ENCODE results near the gene PTGES3. TPM values are rescaled to one million over a fixed set of nuclear protein-coding genes. Genes with fewer than 3 reads are reported as not detected.

PTGES3 gene
- total and polyA plus RNA-seq, 2 experiments from 2014 or later = 334 to 442 TPM

DNA sequence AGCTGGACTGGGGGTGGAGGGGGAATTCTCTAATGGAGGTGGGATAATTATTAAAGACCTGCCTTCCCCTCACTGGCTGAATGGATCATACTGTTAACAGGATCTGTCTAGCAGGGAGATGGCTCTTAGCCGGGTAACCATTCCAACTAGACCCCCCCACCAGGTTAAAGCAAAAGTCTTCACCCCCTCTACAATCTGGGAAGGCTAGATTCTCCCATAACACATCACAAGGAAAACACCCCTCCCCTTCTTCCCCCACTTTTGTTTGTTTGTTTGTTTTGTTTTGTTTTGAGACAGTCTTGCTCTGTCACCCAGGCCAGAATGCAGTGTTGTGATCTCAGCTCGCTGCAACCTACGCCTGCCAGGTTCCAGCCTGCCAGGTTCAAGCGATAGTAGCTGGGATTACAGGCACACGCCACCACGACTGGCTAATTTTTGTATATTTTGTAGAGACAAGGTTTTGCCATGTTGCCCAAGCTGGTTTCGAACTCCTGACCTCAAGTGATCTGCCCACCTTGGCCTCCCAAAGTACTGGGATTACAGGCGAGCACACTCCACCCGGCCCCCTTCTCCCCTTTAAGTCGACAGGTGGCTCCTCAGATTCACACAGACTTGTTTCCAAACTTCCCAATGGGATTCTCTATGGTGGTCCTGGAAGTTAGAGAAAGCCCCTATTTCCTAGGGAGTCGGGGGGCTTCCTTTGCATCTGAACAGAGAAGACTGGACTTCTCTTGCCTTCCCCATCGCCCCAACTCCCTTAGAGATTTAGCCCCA, 54.4 kb downstream of the PTGES3 start:
- peak overlapping the region; percentile 97 for H3K27ac Mint-ChIP-seq
- Histone ChIP-seq H2AFZ (no peak overlapping the region), H3K9me2 (ENCODE audit: insufficient read depth) (no peaks in the 10 kb centered on the region), H3K79me2 (replicated peaks; ENCODE audit: insufficient read depth) (peaks cover 21% of the 10 kb centered on the region), H3K27me3 (ENCODE audit: insufficient read depth) (no peaks in the 10 kb centered on the region), H3K4me3 (peak overlapping the region; percentile 70), H3K4me1 (ENCODE audit: insufficient read depth) (peaks cover 41% of the 10 kb centered on the region), H3K4me2 (peak overlapping the region; percentile 99), H4K20me1 (replicated peaks; ENCODE audit: insufficient read depth) (peaks cover 1% of the 10 kb centered on the region; the same call in 1 of the 2 replicates), H3K36me3 (ENCODE audit: insufficient read depth) (peaks cover 11% of the 10 kb centered on the region; the same call in 1 of the 2 replicates), H3F3A (replicated peaks; ENCODE audit: low read depth) (peaks cover 23% of the 10 kb centered on the region), H3K27ac (ENCODE audit: low read depth) (peak overlapping the region; percentile 95)
- H3K4me3 Mint-ChIP-seq = peak overlapping the region; percentile 99
- TF ChIP-seq JUNB (IDR thresholded peaks at IDR 0.05; ENCODE audit: unreplicated experiment) = no peak
- TF ChIP-seq ZNF114 (CRISPR knock-in tag; IDR thresholded peaks at IDR 0.05) = no peak
- TF ChIP-seq EZH2 (IDR thresholded peaks at IDR 0.05; ENCODE audit: low read depth, unreplicated experiment) = no peak
- no peak for TF ChIP-seq POLR2AphosphoS5 (IDR thresholded peaks at IDR 0.05; ENCODE audit: low read depth)
- TF ChIP-seq, protein P1, sequence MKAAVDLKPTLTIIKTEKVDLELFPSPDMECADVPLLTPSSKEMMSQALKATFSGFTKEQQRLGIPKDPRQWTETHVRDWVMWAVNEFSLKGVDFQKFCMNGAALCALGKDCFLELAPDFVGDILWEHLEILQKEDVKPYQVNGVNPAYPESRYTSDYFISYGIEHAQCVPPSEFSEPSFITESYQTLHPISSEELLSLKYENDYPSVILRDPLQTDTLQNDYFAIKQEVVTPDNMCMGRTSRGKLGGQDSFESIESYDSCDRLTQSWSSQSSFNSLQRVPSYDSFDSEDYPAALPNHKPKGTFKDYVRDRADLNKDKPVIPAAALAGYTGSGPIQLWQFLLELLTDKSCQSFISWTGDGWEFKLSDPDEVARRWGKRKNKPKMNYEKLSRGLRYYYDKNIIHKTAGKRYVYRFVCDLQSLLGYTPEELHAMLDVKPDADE (IDR thresholded peaks at IDR 0.05) = no peak
- TF ChIP-seq STAT1 (IDR thresholded peaks at IDR 0.05; ENCODE audit: unreplicated experiment) = no peak
- no peak for TF ChIP-seq NANOG (IDR thresholded peaks at IDR 0.05; ENCODE audit: borderline replicate concordance)
- no peak for TF ChIP-seq CREB1 (CRISPR knock-in tag; IDR thresholded peaks at IDR 0.05; ENCODE audit: low read depth)
- no peak for TF ChIP-seq ZNF331 (CRISPR knock-in tag; IDR thresholded peaks at IDR 0.05; ENCODE audit: low read depth)
- TF ChIP-seq EZH2phosphoT487 (IDR thresholded peaks at IDR 0.05; ENCODE audit: unreplicated experiment) = no peak
- TF ChIP-seq, protein P2, sequence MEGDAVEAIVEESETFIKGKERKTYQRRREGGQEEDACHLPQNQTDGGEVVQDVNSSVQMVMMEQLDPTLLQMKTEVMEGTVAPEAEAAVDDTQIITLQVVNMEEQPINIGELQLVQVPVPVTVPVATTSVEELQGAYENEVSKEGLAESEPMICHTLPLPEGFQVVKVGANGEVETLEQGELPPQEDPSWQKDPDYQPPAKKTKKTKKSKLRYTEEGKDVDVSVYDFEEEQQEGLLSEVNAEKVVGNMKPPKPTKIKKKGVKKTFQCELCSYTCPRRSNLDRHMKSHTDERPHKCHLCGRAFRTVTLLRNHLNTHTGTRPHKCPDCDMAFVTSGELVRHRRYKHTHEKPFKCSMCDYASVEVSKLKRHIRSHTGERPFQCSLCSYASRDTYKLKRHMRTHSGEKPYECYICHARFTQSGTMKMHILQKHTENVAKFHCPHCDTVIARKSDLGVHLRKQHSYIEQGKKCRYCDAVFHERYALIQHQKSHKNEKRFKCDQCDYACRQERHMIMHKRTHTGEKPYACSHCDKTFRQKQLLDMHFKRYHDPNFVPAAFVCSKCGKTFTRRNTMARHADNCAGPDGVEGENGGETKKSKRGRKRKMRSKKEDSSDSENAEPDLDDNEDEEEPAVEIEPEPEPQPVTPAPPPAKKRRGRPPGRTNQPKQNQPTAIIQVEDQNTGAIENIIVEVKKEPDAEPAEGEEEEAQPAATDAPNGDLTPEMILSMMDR (conservative IDR thresholded peaks at IDR 0.05; ENCODE audit: low read depth in 2 of 2) = no peak
- TF ChIP-seq, protein P3, sequence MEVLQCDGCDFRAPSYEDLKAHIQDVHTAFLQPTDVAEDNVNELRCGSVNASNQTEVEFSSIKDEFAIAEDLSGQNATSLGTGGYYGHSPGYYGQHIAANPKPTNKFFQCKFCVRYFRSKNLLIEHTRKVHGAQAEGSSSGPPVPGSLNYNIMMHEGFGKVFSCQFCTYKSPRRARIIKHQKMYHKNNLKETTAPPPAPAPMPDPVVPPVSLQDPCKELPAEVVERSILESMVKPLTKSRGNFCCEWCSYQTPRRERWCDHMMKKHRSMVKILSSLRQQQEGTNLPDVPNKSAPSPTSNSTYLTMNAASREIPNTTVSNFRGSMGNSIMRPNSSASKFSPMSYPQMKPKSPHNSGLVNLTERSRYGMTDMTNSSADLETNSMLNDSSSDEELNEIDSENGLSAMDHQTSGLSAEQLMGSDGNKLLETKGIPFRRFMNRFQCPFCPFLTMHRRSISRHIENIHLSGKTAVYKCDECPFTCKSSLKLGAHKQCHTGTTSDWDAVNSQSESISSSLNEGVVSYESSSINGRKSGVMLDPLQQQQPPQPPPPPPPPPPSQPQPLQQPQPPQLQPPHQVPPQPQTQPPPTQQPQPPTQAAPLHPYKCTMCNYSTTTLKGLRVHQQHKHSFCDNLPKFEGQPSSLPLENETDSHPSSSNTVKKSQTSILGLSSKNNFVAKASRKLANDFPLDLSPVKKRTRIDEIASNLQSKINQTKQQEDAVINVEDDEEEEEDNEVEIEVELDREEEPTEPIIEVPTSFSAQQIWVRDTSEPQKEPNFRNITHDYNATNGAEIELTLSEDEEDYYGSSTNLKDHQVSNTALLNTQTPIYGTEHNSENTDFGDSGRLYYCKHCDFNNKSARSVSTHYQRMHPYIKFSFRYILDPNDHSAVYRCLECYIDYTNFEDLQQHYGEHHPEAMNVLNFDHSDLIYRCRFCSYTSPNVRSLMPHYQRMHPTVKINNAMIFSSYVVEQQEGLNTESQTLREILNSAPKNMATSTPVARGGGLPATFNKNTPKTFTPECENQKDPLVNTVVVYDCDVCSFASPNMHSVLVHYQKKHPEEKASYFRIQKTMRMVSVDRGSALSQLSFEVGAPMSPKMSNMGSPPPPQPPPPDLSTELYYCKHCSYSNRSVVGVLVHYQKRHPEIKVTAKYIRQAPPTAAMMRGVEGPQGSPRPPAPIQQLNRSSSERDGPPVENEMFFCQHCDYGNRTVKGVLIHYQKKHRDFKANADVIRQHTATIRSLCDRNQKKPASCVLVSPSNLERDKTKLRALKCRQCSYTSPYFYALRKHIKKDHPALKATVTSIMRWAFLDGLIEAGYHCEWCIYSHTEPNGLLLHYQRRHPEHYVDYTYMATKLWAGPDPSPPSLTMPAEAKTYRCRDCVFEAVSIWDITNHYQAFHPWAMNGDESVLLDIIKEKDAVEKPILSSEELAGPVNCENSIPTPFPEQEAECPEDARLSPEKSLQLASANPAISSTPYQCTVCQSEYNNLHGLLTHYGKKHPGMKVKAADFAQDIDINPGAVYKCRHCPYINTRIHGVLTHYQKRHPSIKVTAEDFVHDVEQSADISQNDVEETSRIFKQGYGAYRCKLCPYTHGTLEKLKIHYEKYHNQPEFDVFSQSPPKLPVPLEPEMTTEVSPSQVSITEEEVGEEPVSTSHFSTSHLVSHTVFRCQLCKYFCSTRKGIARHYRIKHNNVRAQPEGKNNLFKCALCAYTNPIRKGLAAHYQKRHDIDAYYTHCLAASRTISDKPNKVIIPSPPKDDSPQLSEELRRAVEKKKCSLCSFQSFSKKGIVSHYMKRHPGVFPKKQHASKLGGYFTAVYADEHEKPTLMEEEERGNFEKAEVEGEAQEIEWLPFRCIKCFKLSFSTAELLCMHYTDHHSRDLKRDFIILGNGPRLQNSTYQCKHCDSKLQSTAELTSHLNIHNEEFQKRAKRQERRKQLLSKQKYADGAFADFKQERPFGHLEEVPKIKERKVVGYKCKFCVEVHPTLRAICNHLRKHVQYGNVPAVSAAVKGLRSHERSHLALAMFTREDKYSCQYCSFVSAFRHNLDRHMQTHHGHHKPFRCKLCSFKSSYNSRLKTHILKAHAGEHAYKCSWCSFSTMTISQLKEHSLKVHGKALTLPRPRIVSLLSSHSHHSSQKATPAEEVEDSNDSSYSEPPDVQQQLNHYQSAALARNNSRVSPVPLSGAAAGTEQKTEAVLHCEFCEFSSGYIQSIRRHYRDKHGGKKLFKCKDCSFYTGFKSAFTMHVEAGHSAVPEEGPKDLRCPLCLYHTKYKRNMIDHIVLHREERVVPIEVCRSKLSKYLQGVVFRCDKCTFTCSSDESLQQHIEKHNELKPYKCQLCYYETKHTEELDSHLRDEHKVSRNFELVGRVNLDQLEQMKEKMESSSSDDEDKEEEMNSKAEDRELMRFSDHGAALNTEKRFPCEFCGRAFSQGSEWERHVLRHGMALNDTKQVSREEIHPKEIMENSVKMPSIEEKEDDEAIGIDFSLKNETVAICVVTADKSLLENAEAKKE (CRISPR knock-in tag; IDR thresholded peaks at IDR 0.05) = no peak
- TF ChIP-seq, protein P4, sequence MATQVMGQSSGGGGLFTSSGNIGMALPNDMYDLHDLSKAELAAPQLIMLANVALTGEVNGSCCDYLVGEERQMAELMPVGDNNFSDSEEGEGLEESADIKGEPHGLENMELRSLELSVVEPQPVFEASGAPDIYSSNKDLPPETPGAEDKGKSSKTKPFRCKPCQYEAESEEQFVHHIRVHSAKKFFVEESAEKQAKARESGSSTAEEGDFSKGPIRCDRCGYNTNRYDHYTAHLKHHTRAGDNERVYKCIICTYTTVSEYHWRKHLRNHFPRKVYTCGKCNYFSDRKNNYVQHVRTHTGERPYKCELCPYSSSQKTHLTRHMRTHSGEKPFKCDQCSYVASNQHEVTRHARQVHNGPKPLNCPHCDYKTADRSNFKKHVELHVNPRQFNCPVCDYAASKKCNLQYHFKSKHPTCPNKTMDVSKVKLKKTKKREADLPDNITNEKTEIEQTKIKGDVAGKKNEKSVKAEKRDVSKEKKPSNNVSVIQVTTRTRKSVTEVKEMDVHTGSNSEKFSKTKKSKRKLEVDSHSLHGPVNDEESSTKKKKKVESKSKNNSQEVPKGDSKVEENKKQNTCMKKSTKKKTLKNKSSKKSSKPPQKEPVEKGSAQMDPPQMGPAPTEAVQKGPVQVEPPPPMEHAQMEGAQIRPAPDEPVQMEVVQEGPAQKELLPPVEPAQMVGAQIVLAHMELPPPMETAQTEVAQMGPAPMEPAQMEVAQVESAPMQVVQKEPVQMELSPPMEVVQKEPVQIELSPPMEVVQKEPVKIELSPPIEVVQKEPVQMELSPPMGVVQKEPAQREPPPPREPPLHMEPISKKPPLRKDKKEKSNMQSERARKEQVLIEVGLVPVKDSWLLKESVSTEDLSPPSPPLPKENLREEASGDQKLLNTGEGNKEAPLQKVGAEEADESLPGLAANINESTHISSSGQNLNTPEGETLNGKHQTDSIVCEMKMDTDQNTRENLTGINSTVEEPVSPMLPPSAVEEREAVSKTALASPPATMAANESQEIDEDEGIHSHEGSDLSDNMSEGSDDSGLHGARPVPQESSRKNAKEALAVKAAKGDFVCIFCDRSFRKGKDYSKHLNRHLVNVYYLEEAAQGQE (IDR thresholded peaks at IDR 0.05; ENCODE audit: unreplicated experiment) = no peak
- DNase-seq (ENCODE audit: low spot score) (no peak), ATAC-seq (no peak)
- H3K4me1 Mint-ChIP-seq = peaks cover 66% of the 10 kb centered on the region
- peaks cover 17% of the 10 kb centered on the region for H3K36me3 Mint-ChIP-seq (ENCODE audit: low read depth)
- no peaks in the 10 kb centered on the region; the same call in 2 of the 3 replicates for H3K9me3 Mint-ChIP-seq
- H3K27me3 Mint-ChIP-seq (ENCODE audit: insufficient read depth, low read depth, poor library complexity) = peaks cover 31% of the 10 kb centered on the region

All from GM23338 (cell line).